Hippocampal formation (tissue), 2 donors: ENCODE results near the gene POC5.

Experiments
- DNase-seq, 2 donors: peaks; one replicate each; lab custom pipeline; 2025; lab: John Stamatoyannopoulos, UW

Gene POC5

DNA sequence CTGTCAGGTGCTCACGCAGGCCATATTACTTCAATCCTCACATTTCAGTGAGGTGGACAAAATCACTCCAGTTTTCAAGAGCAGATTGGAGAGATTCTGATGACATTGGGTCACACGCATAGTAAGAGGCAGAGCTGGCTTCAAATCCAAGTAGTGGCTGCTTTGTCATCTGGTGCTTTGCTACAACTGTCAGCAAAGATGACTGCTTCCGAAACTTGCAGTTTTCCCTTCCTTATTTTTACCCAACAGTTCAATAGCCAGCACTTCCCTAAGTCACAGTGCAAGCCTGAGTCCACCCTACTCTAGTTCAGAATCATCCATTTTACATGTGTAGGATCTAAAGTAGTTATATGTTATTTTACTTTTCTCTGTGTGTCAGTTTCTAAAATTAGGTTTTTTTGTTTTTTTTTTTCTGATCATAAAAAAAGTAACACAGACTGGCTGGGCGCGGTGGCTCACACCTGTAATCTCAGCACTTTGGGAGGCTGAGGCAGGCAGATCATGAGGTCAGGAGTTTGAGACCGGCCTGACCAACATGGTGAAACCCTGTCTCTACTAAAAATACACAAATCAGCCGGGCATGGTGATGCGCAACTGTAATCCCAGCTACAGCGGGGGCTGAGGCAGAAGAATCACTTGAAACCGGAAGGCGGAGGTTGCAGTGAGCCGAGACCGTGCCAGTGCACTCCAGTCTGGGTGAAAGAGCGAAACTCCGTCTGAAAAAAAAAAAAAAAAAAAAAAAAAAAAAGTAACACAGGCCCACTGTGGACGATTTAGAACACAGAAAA is 56.4 kb downstream of the POC5 start:
- DNase-seq: no peak

DNA sequence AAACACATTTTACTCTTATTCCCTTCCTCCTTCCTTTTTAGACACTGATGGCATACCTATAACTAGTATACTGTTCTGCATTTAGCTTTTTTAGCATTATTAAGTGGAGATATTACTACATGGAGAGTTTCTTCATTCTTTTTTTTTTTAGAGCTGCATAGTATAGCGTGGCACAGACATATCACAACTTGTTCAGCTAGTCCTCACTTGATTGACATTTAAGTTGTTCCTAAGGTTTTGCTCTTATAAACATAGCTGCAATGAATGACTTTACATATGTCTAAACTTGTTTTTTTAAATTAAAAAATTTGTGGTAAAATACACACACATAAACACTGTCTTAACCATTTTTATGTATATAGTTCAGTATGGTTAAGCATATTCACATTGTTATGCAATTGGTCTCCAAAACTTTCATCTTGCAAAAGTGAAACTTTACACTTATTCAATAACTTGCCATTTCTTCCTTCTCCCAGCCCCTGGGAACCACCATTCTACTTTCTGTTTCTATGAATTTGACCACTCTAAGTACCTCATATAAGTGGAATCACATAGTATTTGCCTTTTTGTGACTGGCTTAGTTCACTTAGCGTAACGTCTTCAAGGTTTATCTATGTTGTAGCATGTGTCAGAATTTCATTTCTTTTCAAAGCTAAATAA is 57.3 kb downstream of the POC5 start:
- no peak for DNase-seq

DNA sequence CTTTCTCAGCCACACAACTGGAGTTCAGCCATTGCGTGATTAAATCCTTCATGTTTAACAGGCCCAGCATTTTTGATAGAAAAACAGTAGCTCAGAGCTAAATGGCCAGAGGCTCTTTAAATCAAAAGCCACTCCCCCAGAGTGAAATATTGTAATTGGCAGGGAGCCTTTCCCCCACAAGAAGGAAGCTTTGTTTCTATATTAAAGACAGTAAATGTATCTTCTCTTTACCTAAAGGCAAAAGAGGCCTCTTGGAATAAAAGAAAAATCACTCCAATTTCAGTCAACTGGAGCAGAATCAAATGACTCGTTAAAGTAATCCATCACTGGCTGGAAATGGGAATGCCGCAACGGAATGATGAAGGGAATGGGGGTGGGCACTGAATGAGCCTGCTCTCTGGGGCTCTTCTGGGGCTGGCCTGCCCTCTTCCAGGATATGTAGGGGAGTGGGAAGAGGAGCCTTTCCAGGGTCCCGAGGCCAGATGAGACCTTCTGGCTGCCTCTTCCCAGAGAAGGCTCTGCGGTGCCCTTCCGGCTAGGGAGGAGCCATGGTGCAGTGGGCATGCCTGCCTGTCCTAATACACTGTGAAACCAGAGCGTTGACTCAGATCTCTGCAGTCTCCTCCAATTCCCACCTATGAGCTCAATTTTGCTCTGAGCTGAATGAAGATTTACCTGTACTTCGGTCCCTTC is 60.8 kb downstream of the POC5 start:
- DNase-seq: peak; percentile 27 to 56

DNA sequence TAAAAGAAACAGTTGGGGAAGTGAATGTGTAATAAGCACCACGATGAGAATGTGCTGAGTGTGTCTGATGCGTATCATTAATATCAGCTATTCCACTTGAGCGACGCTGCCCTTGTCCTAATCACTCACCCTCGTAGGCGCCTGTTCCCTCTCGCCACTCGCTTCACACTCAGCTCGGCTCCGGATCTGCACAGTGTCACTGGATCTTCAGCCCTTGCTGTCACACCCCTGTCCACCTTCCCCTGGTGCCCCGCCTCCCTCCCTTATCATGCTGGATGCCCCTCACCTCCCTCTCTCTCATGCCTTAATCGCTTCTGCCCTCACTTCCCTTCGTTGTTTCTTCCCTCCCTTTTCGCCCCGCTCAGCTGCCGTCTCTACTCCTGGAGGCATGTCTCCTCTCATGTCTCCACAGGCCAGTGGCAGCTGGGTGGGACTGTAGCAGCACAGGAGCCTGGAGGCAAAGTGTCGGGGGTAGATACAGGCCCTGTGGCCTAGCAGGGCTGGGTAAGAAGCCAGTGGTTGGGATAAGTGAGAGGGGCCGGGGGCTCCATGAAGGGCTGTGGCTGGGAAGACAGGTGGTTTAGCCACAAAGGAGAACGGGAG is 62.4 kb downstream of the POC5 start:
- DNase-seq: no peak

DNA sequence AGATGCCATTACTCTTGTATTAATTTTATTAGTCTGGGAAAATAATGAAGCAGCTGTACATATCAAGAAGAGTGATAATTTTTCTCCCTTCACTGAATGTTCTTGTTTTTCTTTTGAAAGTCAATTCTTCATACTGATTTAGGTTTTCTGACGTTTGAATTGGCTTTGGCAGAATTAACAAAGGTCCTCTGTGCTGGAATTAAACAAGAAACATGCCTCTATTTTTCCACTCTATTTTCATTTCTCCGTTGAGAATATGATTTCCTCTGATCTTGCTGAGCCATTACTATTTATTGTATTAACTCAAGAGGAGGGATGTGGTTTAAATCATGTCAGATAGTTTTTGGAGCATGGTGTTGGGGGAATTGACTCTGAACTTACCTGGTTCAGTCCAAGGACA is 63.7 kb downstream of the POC5 start:
- no peak for DNase-seq

DNA sequence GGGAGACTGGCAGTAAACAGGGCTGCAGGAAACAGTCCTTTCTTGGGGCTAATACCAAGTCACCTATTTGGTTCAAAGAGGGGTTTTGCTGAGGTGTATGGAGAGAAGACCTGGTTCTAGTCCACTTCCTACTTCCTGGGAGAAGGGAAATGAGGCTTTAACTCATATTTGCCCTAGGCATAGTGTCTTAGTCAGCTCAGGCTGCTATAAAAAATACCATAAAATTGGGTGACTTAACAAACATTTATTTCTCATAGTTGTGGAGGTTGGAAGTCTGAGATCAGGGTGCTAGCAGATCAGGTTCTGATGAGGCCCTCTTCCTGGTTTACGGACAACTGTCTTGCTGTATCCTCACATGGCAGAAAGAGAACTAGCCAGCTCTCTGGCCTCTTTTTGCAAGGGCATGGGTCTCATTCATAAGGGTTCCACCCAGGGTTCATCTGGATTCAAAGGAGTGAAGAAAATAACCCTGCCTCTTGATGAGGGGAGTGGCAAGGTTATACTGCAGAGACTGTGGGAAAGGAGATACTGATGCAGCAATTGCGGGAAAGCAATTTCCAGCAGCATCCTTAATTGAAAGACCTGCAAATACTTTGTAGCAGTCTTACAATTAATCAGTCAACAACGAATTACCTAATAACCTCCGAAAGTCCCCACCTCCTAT is 65.5 kb downstream of the POC5 start:
- no peak for DNase-seq

DNA sequence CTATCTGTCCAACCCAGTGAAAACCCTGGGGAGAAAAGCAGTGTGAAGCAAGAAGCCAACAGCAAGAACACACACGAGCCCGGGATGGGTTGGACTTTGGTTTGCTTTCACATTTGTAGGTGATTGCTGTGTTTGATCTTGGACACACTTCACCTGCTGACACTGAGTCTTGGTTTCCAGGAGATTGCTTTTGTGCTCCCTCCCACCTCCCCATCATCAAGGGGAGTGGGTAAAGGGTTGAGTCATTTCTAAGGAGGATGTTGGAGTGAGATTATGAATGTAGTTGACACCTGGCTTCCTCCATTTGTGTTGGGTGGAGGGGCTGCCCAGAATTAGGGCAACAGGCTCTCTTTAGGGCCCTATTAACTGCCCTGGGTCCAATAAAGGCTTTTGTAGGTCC is 68.5 kb downstream of the POC5 start:
- no peak for DNase-seq

DNA sequence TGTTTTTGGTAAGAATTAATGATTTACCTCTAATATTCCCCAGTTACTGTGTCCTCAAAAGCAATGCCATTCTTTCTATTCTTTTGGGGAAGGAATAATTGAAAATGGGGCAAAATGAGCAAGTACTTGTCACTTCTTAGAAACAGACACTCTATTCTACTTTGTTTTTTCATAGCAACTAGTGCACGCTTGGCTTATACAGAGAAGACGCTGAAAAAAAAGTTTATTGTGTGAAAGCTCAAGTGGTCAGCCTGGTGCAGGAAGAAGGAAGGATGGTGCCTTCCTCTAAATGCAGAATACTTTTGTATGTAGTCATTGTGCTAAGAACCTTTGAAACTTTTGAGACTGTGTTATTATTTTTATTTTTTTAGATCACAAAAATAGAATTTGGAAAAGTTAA is 76.4 kb downstream of the POC5 start:
- no peak for DNase-seq

DNA sequence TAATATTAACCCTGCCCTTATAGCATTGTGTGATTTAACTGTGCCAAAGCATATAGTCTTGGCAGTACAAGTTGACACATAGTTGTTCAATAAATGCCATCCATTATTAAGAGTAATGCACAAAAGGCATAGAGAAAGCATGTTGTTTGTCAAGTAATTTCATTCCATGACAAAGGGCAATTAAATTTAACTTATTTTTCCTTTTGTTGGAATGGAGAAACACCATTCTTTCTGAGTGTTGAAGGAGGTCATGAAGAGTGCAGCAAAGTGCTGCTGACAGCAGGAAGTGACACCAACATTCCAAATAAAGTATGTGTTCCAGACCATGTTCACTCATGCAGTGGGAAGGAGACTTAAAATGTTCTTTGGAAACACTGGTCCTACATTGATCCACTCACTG is 76.8 kb downstream of the POC5 start:
- DNase-seq: no peak

DNA sequence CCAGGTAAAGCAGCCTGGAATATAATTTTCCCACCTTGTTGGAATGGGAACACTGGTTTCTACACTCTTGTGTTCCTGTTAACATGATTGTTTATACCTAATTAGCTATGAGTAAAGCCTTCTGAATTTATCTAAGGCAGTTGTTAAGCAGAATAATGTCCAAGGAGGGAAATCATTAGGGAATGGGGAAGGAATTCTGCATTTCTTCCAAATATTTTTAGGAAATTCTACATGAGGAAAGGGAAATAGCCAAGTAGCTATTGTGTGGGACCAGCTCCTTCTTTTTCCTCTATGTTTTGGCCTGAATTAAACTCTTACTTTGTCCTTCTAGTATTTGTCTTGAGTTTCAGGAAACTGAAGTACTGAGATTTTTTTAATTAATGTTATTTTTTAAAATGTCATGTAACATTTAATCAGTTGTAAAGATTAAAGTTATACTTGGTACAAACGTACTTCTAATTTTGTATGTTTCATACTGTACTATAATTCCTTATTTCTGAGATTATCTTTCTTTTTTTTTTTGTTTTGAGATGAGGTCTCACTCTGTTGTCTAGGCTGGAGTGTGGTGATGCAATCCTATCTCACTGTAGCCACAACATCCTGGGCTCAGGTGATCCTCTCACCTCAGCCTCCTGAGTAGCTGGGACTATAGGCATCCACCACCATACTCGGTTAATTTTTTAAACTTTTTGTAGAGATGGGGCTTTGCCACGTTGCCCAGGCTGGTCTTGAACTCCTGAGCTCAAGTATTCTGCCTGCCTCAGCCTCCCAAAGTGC is 77.5 kb downstream of the POC5 start:
- DNase-seq: no peak

DNA sequence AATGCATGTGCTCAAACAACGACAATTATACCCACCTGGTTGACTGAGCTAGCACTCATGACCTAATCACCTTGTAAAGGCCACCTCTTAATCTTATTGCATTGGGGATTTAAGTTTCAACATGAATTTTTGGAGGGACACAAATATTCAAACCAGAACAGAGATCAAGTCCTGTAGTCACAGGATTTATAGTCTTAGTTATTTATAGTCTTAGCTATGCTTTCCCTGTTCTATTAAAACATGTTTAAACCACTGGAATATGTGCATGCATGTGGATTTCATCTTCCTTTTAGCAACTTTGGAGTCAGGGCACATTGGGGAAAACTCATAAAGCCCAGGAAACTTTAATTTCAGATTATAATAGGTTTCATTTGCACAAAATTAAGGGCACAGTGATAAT is 79.3 kb downstream of the POC5 start:
- no peak for DNase-seq

DNA sequence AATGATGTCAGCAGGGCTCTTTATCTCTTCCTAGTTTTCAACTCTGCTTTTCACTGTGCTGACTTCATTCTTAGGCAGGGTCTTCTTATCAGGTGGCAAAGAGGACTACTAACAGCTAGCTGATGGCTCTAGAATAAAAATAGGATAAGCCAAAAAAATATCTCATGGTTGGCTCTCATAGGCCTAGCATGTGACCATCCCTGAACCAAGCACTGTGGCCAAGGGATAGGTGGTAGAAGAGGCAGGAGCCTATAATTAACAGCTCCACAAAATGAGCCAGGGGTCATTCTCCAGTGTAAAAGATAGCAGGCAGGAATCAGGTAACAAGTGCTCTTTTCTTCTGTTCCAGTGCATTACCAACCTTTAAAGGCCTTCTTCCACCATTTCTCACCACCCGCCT is 84.9 kb downstream of the POC5 start:
- no peak for DNase-seq

DNA sequence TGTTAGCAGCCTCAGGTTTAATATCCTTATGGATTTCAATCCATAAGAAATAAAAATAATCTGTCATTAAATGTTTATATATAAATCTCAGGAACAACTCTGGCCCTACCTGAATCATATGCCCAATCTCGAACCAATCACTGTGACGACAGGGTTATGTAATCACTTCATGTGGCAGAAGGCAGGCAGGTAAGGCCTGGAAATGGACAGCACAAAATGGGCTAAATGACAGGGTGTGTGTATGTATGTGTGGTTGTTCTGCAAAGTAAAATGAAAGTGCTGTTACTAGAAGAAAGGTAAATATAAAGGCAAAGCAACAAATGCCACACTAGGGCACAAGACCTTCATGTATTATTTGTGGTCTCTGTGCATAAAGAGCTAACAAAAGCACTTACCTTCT is 86.4 kb downstream of the POC5 start:
- DNase-seq: no peak

DNA sequence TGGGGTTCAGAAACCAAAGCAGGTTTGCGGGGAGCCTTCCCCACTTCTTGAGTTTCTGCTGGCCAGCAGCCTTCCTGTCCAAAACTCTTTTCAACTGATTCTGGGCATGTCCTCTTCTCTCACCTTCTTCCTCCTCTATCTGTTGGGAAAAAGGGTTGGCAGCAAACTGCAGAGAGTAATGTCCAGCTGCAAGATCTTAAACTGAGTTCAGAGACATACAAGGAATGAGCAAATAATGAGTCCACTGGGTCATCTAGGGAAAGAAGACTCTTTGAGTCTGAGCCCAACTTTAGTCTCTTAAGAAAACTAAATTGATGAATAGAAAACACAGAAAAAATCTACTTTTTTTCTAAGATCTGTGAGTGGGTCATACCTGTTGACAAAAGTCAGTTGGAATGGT is 89.4 kb downstream of the POC5 start:
- DNase-seq: no peak

DNA sequence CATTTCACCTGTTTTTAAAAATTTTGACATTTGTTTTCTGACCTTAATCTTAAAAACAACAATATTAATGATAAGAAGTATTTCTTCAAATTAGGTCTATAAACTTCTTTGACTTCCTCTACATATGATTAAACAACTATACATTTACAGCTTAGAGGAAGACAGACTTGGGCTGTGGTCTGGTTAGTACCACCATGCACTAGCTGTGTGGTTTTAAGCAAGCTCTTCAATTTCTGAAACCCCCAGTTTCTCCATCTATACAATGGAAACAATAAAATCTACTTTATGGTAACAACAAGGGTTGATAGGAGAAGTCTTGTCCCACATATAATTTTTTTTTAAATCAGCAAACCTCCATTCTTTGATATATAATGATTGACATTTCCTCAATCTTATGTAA is 90.3 kb downstream of the POC5 start:
- DNase-seq: no peak
